ENCODE results near the gene CLIC2. TPM values are rescaled to one million over a fixed set of nuclear protein-coding genes. Genes with fewer than 3 reads are reported as not detected.

Gene CLIC2
- total and polyA plus RNA-seq, 10 of the 15 experiments (the other 5 are each of a cell fraction or from before 2014, with no cell fraction given): 18.4 to 41.0 (median 21.1) TPM

- no peak overlapping the region for H2AFZ ChIP-seq (ENCODE audit: control insufficient read depth, low read depth, low read length)
- H3K79me2 ChIP-seq (ENCODE audit: control insufficient read depth, insufficient read depth, low read length): peaks cover 17% of the 10 kb centered on the region
- BruUV-seq (replicated peaks): no TSS peak
- ATAC-seq: no peak
- ChIA-PET RAD21 (ENCODE audit: unreplicated experiment) (no interaction called here), CTCF (no interaction called here), SMC1A (ENCODE audit: uncharacterized antibody, unreplicated experiment) (no interaction called here), POLR2A (no interaction called here)
- no peak overlapping the region for H3K4me2 ChIP-seq (ENCODE audit: control insufficient read depth, insufficient read depth)
- no peak for DNase-seq (ENCODE audit: low read depth, low spot score)
- H3K4me1 ChIP-seq (ENCODE audit: control insufficient read depth, insufficient read depth, low read length): no peaks in the 10 kb centered on the region
- 56% methylated on average over 1 of the region's 1 CpG for WGBS (ENCODE audit: insufficient coverage, insufficient replicate concordance, low lambda C conversion rate, missing lambda C conversion rate)
- H3K4me3 ChIP-seq: no peak overlapping the region
- no peaks in the 10 kb centered on the region for H3K9me3 ChIP-seq (replicated peaks; ENCODE audit: control insufficient read depth, insufficient read depth, low read length)
- H4K20me1 ChIP-seq (ENCODE audit: control insufficient read depth, insufficient read depth): no peaks in the 10 kb centered on the region
- no peak overlapping the region for H3K9ac ChIP-seq (ENCODE audit: control insufficient read depth, insufficient read depth, low read length)
- H3K27me3 ChIP-seq (replicated peaks in 1 of 2; ENCODE audit: control insufficient read depth in 2 of 2, insufficient read depth in 2 of 2, low read length in 1 of 2): no peaks in the 10 kb centered on the region
- no peaks in the 10 kb centered on the region for H3K36me3 ChIP-seq (ENCODE audit: control insufficient read depth in 2 of 2, insufficient read depth in 2 of 2, low read length in 1 of 2)
- in situ Hi-C loops (cut with MboI): loop anchor here (5.0 kb wide), 1 partner anchor 49 kb away; the partner anchor contains the start of gene VBP1
- intact Hi-C loops (cut with micrococcal nuclease; ENCODE audit: unreplicated experiment): no loop called here
- FAIRE-seq: no peak
- TF ChIP-seq MYB (IDR thresholded peaks at IDR 0.05; ENCODE audit: borderline replicate concordance, low read depth, low read length) (no peak), POLR2A (IDR thresholded peaks at IDR 0.05; ENCODE audit: low read depth, low read length) (no peak), ZBTB4 (CRISPR knock-in tag; IDR thresholded peaks at IDR 0.05) (no peak), NFYA (IDR thresholded peaks at IDR 0.05; ENCODE audit: borderline replicate concordance, low read depth, low read length) (no peak), RCOR1 (conservative IDR thresholded peaks at IDR 0.05; ENCODE audit: low read depth, low read length) (no peak), FOS (IDR thresholded peaks at IDR 0.05; ENCODE audit: borderline replicate concordance, extremely low read depth, insufficient read length) (no peak), ZZZ3 (IDR thresholded peaks at IDR 0.05; ENCODE audit: control insufficient read depth, insufficient read length, low read depth) (no peak), HDGF (IDR thresholded peaks at IDR 0.05) (no peak)
- TF ChIP-seq, protein P1, sequence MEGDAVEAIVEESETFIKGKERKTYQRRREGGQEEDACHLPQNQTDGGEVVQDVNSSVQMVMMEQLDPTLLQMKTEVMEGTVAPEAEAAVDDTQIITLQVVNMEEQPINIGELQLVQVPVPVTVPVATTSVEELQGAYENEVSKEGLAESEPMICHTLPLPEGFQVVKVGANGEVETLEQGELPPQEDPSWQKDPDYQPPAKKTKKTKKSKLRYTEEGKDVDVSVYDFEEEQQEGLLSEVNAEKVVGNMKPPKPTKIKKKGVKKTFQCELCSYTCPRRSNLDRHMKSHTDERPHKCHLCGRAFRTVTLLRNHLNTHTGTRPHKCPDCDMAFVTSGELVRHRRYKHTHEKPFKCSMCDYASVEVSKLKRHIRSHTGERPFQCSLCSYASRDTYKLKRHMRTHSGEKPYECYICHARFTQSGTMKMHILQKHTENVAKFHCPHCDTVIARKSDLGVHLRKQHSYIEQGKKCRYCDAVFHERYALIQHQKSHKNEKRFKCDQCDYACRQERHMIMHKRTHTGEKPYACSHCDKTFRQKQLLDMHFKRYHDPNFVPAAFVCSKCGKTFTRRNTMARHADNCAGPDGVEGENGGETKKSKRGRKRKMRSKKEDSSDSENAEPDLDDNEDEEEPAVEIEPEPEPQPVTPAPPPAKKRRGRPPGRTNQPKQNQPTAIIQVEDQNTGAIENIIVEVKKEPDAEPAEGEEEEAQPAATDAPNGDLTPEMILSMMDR (IDR thresholded peaks at IDR 0.05 in 2 of 3, conservative IDR thresholded peaks at IDR 0.05 in 1 of 3; ENCODE audit: control insufficient read depth in 2 of 3, extremely low read depth in 1 of 3, insufficient read depth in 1 of 3, low read depth in 3 of 3, low read length in 3 of 3): no peak
- no peak overlapping the region for H3K27ac ChIP-seq (ENCODE audit: control insufficient read depth, insufficient read depth)
Observed at GRCh38 chrX:155266439-155266838, 68.0 kb downstream of the CLIC2 start.
